Esophagus muscularis mucosa (tissue), 3 donors: ENCODE results near the gene SORBS1.

Experiments
- CTCF ChIP-seq, 3 experiments: fragments of 200-600 bp in 2 of 3; fragments of 450-650 bp in 1 of 3; sonication (generic) in 2 of 3; IDR thresholded peaks; one replicate each; pipeline ENCODE4 v1.5.1; 2017 to 2019; ENCODE audit warnings: antibody characterized with exemption in 3 of 3, mild to moderate bottlenecking in 2 of 3, moderate library complexity in 1 of 3
- POLR2A ChIP-seq: fragments of 450-650 bp; IDR thresholded peaks from one replicate; pipeline ENCODE4 v1.6.1; 2017; ENCODE audit warnings: antibody characterized with exemption, moderate library complexity, mild to moderate bottlenecking, low read depth

- TF ChIP-seq POLR2A (no peak), CTCF (IDR thresholded peaks at IDR 0.05) (no peak)
Observed at GRCh38 chr10:95571390-95571789, 10.2 kb upstream of the SORBS1 start.
